Liver (tissue), 3 donors: ENCODE measurements around the gene ZNF547.

ENCODE experiments used
- CTCF ChIP-seq: fragments of 150-350 bp; IDR thresholded peaks from 2 replicates; pipeline ENCODE4 v1.5.1; 2017; ENCODE audit warnings: improper control_type of control experiment, low read depth, low read length; ENCODE audit not compliant: missing input control
- FOXA1 ChIP-seq: IDR thresholded peaks from 2 replicates; pipeline ENCODE4 v1.6.1; 2016; ENCODE audit warnings: antibody characterized with exemption
- GABPA ChIP-seq, 2 donors: IDR thresholded peaks in 1 of 2; conservative IDR thresholded peaks in 1 of 2; 2 replicates each; pipeline ENCODE4 v1.6.1; 2016; ENCODE audit warnings: antibody characterized with exemption in 2 of 2, mild to moderate bottlenecking in 1 of 2, moderate library complexity in 1 of 2
- MAX ChIP-seq: IDR thresholded peaks from 2 replicates; pipeline ENCODE4 v1.6.1; 2016; ENCODE audit warnings: antibody characterized with exemption
- donor health status: healthy.
- donor health status: healthy.

DNA sequence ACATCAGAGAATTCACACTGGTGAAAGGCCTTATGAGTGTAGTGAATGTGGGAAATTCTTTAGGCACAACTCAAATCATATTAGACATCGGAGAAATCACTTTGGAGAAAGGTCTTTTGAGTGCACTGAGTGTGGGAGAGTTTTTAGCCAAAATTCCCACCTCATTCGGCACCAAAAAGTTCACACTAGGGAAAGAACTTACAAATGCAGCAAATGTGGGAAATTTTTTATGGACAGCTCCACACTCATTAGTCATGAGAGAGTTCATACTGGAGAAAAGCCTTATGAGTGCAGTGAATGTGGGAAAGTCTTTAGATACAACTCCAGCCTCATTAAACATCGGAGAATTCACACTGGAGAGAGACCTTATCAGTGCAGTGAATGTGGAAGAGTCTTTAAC, 57.7 kb downstream of the ZNF547 start:
- TF ChIP-seq CTCF = no peak
- TF ChIP-seq FOXA1 = no peak
- TF ChIP-seq GABPA (IDR thresholded peaks at IDR 0.05 in 1 of 2, conservative IDR thresholded peaks at IDR 0.05 in 1 of 2) = no peak
- no peak for TF ChIP-seq MAX
